GM12878 (cell line): Measurements from ENCODE around the gene SHROOM3. TPM values are rescaled to one million over a fixed set of nuclear protein-coding genes. Genes with fewer than 3 reads are reported as not detected.

Experiments used
- ATF7 ChIP-seq: fragments of 450-650 bp; IDR thresholded peaks from 2 replicates; pipeline ENCODE4 v1.6.1; 2016; ENCODE audit warnings: low read depth, mild to moderate bottlenecking
- NFIC ChIP-seq: IDR thresholded peaks from 2 replicates; pipeline ENCODE4 v1.6.1; 2012; ENCODE audit warnings: low read depth, mild to moderate bottlenecking, inconsistent platforms, low read length, moderate library complexity
- PAX5 ChIP-seq: IDR thresholded peaks from 2 replicates; pipeline ENCODE4 v1.6.1; 2011; ENCODE audit warnings: low read depth, low read length, borderline replicate concordance
- ZNF687 ChIP-seq: fragments of 450-650 bp; IDR thresholded peaks from 2 replicates; pipeline ENCODE4 v1.6.1; 2017; ENCODE audit warnings: mild to moderate bottlenecking, moderate library complexity
- ZZZ3 ChIP-seq: IDR thresholded peaks from 2 replicates; pipeline ENCODE4 v1.6.1; 2011; ENCODE audit warnings: low read depth; ENCODE audit not compliant: control insufficient read depth, insufficient read length
- polyA plus RNA-seq, 11 experiments: library from polyadenylated mRNA; depleted of rRNA in 4 of 11; unstranded in 6 of 11; stranded (reverse) in 5 of 11; fragments of >200 nt; fragmentation: Nextera tagmentation in 4 of 11; fragmentation: Illumina TruSeq in 1 of 11; extraction: Ambion mirVana in 4 of 11; extraction: Trizol in 1 of 11; gene quantifications; 1 replicate in 1 of 11; 2 replicates in 10 of 11; pipeline versions ENCODE4 v1.2.1 to v1.2.3, GENCODE V29; 2011 to 2016; ENCODE audit warnings: inconsistent platforms in 2 of 11, missing spikeins in 2 of 11, low read depth in 1 of 11
- total RNA-seq, 4 experiments: library from RNA; depleted of rRNA in 3 of 4; stranded (reverse); fragments of >200 nt in 3 of 4; fragmentation: Illumina TruSeq in 1 of 4; extraction: Trizol in 1 of 4; gene quantifications; 2 replicates each; pipeline versions ENCODE4 v1.2.1 to v1.2.3, GENCODE V29; 2013 to 2021
- TF ChIP-seq, protein P1 (sequence below): fragments of 450-650 bp; IDR thresholded peaks from 2 replicates; pipeline ENCODE4 v1.6.1; 2018; ENCODE audit warnings: mild to moderate bottlenecking, low read depth, moderate library complexity; ENCODE audit not compliant: partially characterized antibody

Gene SHROOM3
- total and polyA plus RNA-seq, 10 of the 15 experiments (the other 5 are each of a cell fraction or from before 2014, with no cell fraction given) = under 0.01 to 0.29 (median 0.08) TPM; not detected in 1

DNA sequence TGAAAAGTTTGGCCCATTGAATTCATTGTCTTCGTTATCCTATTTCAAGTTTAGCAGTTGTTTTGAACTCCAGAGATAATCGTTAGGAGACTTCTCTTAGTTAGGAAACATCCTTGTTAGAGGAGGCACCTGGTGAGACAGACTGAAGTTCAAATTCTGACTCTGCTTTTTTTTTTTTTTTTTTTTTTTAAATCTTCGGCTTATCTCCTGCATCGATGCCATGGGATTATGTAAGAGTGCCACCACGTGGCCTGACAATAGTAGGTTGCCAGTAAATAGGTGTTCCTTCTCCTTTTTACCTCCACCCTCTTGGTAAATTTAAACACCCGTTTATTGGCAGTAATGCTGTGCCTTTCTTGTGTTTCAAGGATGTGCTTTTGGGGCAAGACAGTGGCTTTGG is 313.6 kb downstream of the SHROOM3 start (continued):
- TF ChIP-seq ZNF687 = no peak
- TF ChIP-seq, protein P1, sequence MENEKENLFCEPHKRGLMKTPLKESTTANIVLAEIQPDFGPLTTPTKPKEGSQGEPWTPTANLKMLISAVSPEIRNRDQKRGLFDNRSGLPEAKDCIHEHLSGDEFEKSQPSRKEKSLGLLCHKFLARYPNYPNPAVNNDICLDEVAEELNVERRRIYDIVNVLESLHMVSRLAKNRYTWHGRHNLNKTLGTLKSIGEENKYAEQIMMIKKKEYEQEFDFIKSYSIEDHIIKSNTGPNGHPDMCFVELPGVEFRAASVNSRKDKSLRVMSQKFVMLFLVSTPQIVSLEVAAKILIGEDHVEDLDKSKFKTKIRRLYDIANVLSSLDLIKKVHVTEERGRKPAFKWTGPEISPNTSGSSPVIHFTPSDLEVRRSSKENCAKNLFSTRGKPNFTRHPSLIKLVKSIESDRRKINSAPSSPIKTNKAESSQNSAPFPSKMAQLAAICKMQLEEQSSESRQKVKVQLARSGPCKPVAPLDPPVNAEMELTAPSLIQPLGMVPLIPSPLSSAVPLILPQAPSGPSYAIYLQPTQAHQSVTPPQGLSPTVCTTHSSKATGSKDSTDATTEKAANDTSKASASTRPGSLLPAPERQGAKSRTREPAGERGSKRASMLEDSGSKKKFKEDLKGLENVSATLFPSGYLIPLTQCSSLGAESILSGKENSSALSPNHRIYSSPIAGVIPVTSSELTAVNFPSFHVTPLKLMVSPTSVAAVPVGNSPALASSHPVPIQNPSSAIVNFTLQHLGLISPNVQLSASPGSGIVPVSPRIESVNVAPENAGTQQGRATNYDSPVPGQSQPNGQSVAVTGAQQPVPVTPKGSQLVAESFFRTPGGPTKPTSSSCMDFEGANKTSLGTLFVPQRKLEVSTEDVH = no peak
- no peak for TF ChIP-seq ZZZ3
- TF ChIP-seq NFIC = no peak
- TF ChIP-seq ATF7 = no peak
- TF ChIP-seq PAX5 = no peak
- TF ChIP-seq, all 136 proteins: peak for 5
